GM12878 (cell line): ENCODE results near the gene OGDHL. TPM values are rescaled to one million over a fixed set of nuclear protein-coding genes. Genes with fewer than 3 reads are reported as not detected.

Source experiments
- ATAC-seq: fragments of 200-7000 bp; cut with Tn5 transposase; 3 replicates; pipeline ENCODE4 v1.9.1; 2020; ENCODE audit warnings: mild to moderate bottlenecking, moderate library complexity
- BruUV-seq: library from RNA; stranded (reverse); fragments of 400-500 nt; replicated peaks from 2 replicates; lab custom pipeline; 2021; lab: Mats Ljungman, UMichigan
- CTCF ChIA-PET: fragments of 300-600 bp; sonication (Branson Sonifier 250); formaldehyde crosslinking; extraction: SDS; loops from one replicate; lab custom pipeline; 2021; ENCODE audit warnings: inconsistent platforms; lab: Yijun Ruan, JAX
- POLR2A ChIA-PET: fragments of 350-600 bp; formaldehyde crosslinking; extraction: SDS; loops from one replicate; lab custom pipeline; 2021; ENCODE audit warnings: inconsistent platforms; lab: Charles Lee
- RAD21 ChIA-PET: fragments of 300-600 bp; sonication (Branson Sonifier 250); formaldehyde crosslinking; loops from one replicate; lab custom pipeline; 2023; ENCODE audit warnings: antibody characterized with exemption; ENCODE audit not compliant: unreplicated experiment; lab: Charles Lee
- SMC1A ChIA-PET: fragments of 300-600 bp; sonication (Branson Sonifier 250); formaldehyde crosslinking; loops from one replicate; lab custom pipeline; 2023; ENCODE audit not compliant: unreplicated experiment, uncharacterized antibody; lab: Charles Lee
- DNase-seq: peaks from one replicate; pipeline ENCODE4 v3.0.0-alpha.2; 2011; ENCODE audit warnings: low read depth, low spot score
- FAIRE-seq: peaks from 3 replicates; lab custom pipeline; 2011; peaks lifted over from hg19 to GRCh38; lab: Jason Lieb, UNC
- H2AFZ ChIP-seq: 2 replicates; pipeline ENCODE4 v1.6.0; 2011; ENCODE audit warnings: low read depth, low read length, control low read depth; ENCODE audit not compliant: control insufficient read depth
- H3K27ac ChIP-seq: 2 replicates; pipeline ENCODE4 v1.5.1; 2011; ENCODE audit warnings: control low read depth; ENCODE audit not compliant: control insufficient read depth, insufficient read depth
- H3K27me3 ChIP-seq, 2 experiments: replicated peaks in 1 of 2; 2 replicates each; pipeline versions ENCODE4 v1.6.0 to v1.6.1; 2011; ENCODE audit warnings: low read length in 1 of 2; ENCODE audit not compliant: control insufficient read depth in 2 of 2, insufficient read depth in 2 of 2
- H3K36me3 ChIP-seq, 2 experiments: 2 replicates each; pipeline ENCODE4 v1.5.1; 2011; ENCODE audit warnings: low read length in 1 of 2; ENCODE audit not compliant: control insufficient read depth in 2 of 2, insufficient read depth in 2 of 2
- H3K4me1 ChIP-seq: 2 replicates; pipeline ENCODE4 v1.6.1; 2011; ENCODE audit warnings: mild to moderate bottlenecking, low read length, moderate library complexity, mixed read lengths; ENCODE audit not compliant: control insufficient read depth, insufficient read depth
- H3K4me2 ChIP-seq: 2 replicates; pipeline ENCODE4 v1.6.0; 2011; ENCODE audit warnings: control low read depth; ENCODE audit not compliant: control insufficient read depth, insufficient read depth
- H3K4me3 ChIP-seq: fragments of 200-600 bp; sonication (generic); 2 replicates; pipeline ENCODE4 v1.5.1; 2016
- H3K79me2 ChIP-seq: 2 replicates; pipeline ENCODE4 v1.6.0; 2011; ENCODE audit warnings: low read length; ENCODE audit not compliant: control insufficient read depth, insufficient read depth
- H3K9ac ChIP-seq: 2 replicates; pipeline ENCODE4 v1.8.0; 2011; ENCODE audit warnings: low read length, control low read depth, mixed read lengths; ENCODE audit not compliant: control insufficient read depth, insufficient read depth
- H3K9me3 ChIP-seq: replicated peaks from 3 replicates; pipeline ENCODE4 v1.5.1; 2011; ENCODE audit warnings: mild to moderate bottlenecking, low read length; ENCODE audit not compliant: control insufficient read depth, insufficient read depth
- H4K20me1 ChIP-seq: 2 replicates; pipeline ENCODE4 v1.6.0; 2011; ENCODE audit not compliant: control insufficient read depth, insufficient read depth
- CBX3 ChIP-seq: fragments of 200-600 bp; sonication (generic); IDR thresholded peaks from 2 replicates; pipeline ENCODE4 v1.6.1; 2016; ENCODE audit warnings: low read depth, borderline replicate concordance
- EZH2 ChIP-seq: IDR thresholded peaks from 2 replicates; pipeline ENCODE4 v1.6.1; 2012; ENCODE audit warnings: low read depth, mild to moderate bottlenecking, control low read depth, inconsistent platforms, low read length, borderline replicate concordance; ENCODE audit not compliant: control insufficient read depth
- HDAC6 ChIP-seq: fragments of 200-600 bp; sonication (generic); IDR thresholded peaks from one replicate; pipeline ENCODE4 v1.8.0; 2017; ENCODE audit warnings: antibody characterized with exemption; ENCODE audit not compliant: unreplicated experiment
- JUND ChIP-seq: IDR thresholded peaks from 2 replicates; pipeline ENCODE4 v1.6.1; 2012; ENCODE audit warnings: low read depth, mild to moderate bottlenecking, low read length, improper control_type of control experiment, moderate library complexity
- POLR2AphosphoS2 ChIP-seq: IDR thresholded peaks from 2 replicates; pipeline ENCODE4 v1.6.1; 2011; ENCODE audit warnings: low read depth, mild to moderate bottlenecking, low read length, improper control_type of control experiment, moderate library complexity
- RAD21 ChIP-seq: IDR thresholded peaks from 2 replicates; pipeline ENCODE4 v1.6.1; 2011; ENCODE audit warnings: mild to moderate bottlenecking, low read depth, low read length, moderate library complexity; ENCODE audit not compliant: insufficient read depth
- SMAD1 ChIP-seq: fragments of 450-650 bp; IDR thresholded peaks from 2 replicates; pipeline ENCODE4 v1.6.1; 2018; ENCODE audit warnings: mild to moderate bottlenecking, low read depth; ENCODE audit not compliant: partially characterized antibody
- SMAD5 ChIP-seq: IDR thresholded peaks from 2 replicates; pipeline ENCODE4 v1.6.1; 2016; ENCODE audit warnings: antibody characterized with exemption, low read depth
- SREBF2 ChIP-seq: IDR thresholded peaks from 2 replicates; pipeline ENCODE4 v1.6.1; 2012; ENCODE audit warnings: mild to moderate bottlenecking, low read length
- ZSCAN29 ChIP-seq: fragments of 450-650 bp; IDR thresholded peaks from 2 replicates; pipeline ENCODE4 v1.6.1; 2017; ENCODE audit warnings: mild to moderate bottlenecking, moderate library complexity
- ZZZ3 ChIP-seq: IDR thresholded peaks from 2 replicates; pipeline ENCODE4 v1.6.1; 2011; ENCODE audit warnings: low read depth; ENCODE audit not compliant: control insufficient read depth, insufficient read length
- WGBS: methylation state at CpG from one replicate; pipeline ENCODE4 v1.1.6; 2016; ENCODE audit warnings: low lambda C conversion rate; ENCODE audit not compliant: insufficient replicate concordance, insufficient coverage; ENCODE audit errors: missing lambda C conversion rate; 5-methylcytosine and 5-hydroxymethylcytosine counted together
- in situ Hi-C: fragments of 300-500 bp; cut with MboI; formaldehyde crosslinking; loops from 9 replicates; pipeline ENCODE4 v1.14.3; 2018; ENCODE audit warnings: mixed read lengths
- intact Hi-C: fragments of 100-400 bp; cut with micrococcal nuclease; formaldehyde crosslinking; loops from one replicate; pipeline ENCODE4 v1.14.2; 2022; ENCODE audit not compliant: unreplicated experiment
- polyA plus RNA-seq, 11 experiments: library from polyadenylated mRNA; depleted of rRNA in 4 of 11; unstranded in 6 of 11; stranded (reverse) in 5 of 11; fragments of >200 nt; fragmentation: Nextera tagmentation in 4 of 11; fragmentation: Illumina TruSeq in 1 of 11; extraction: Ambion mirVana in 4 of 11; extraction: Trizol in 1 of 11; gene quantifications; 1 replicate in 1 of 11; 2 replicates in 10 of 11; pipeline versions ENCODE4 v1.2.1 to v1.2.3, GENCODE V29; 2011 to 2016; ENCODE audit warnings: inconsistent platforms in 2 of 11, missing spikeins in 2 of 11, low read depth in 1 of 11
- total RNA-seq, 4 experiments: library from RNA; depleted of rRNA in 3 of 4; stranded (reverse); fragments of >200 nt in 3 of 4; fragmentation: Illumina TruSeq in 1 of 4; extraction: Trizol in 1 of 4; gene quantifications; 2 replicates each; pipeline versions ENCODE4 v1.2.1 to v1.2.3, GENCODE V29; 2013 to 2021
- TF ChIP-seq, protein P1 (sequence below): IDR thresholded peaks from 2 replicates; pipeline ENCODE4 v1.6.1; 2011; ENCODE audit warnings: borderline replicate concordance, low read depth, mild to moderate bottlenecking, moderate library complexity, mixed read lengths, low read length; ENCODE audit not compliant: insufficient read depth; ENCODE audit errors: extremely low read length
- TF ChIP-seq, protein P2 (sequence below): fragments of 450-650 bp; IDR thresholded peaks from 2 replicates; pipeline ENCODE4 v1.6.1; 2017; ENCODE audit warnings: mild to moderate bottlenecking, moderate library complexity
- TF ChIP-seq, protein P3 (sequence below), 3 experiments: IDR thresholded peaks in 2 of 3; conservative IDR thresholded peaks in 1 of 3; 2 replicates each; pipeline ENCODE4 v1.5.1; 2011; ENCODE audit warnings: low read depth in 3 of 3, low read length in 3 of 3, mild to moderate bottlenecking in 3 of 3, control low read depth in 2 of 3, moderate library complexity in 2 of 3, inconsistent platforms in 1 of 3, mixed read lengths in 1 of 3; ENCODE audit not compliant: control insufficient read depth in 2 of 3, insufficient read depth in 1 of 3; ENCODE audit errors: extremely low read depth in 1 of 3
- TF ChIP-seq, protein P4 (sequence below): IDR thresholded peaks from 2 replicates; pipeline ENCODE4 v1.6.1; 2012; ENCODE audit warnings: low read depth, low read length, improper control_type of control experiment

OGDHL gene
- total and polyA plus RNA-seq, 10 of the 15 experiments (the other 5 are each of a cell fraction or from before 2014, with no cell fraction given) = 0.02 to 13.3 (median 0.34) TPM

DNA sequence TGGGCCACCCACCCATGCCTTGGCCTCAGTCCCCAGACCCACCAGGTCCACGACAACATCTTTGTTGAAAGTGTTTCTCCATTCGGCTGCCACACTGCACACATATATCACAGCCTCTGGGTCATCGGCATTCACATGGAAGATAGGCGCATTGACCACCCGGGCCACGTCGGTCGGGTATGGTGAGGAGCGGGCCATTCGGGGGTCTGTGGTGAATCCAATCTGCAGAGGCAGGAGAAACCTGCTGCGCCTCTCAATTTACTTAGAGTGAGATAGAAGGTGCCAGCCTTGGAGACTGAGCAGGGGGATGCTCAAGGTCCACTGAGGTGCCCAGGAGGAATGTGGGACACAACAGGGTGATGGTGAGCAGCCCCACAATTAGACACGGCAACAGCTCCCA is 16.4 kb downstream of the OGDHL start:
- H2AFZ ChIP-seq = no peak overlapping the region
- no TSS peak for BruUV-seq
- no peak overlapping the region for H3K9ac ChIP-seq
- no peaks in the 10 kb centered on the region for H3K27me3 ChIP-seq
- H3K79me2 ChIP-seq = no peaks in the 10 kb centered on the region
- no peak overlapping the region for H3K27ac ChIP-seq
- H4K20me1 ChIP-seq = no peaks in the 10 kb centered on the region
- H3K9me3 ChIP-seq = no peaks in the 10 kb centered on the region
- ChIA-PET POLR2A (no interaction called here), SMC1A (no interaction called here), CTCF (no interaction called here), RAD21 (no interaction called here)
- TF ChIP-seq ZZZ3 (no peak), CBX3 (no peak), SMAD1 (no peak), ZSCAN29 (no peak), HDAC6 (no peak), POLR2AphosphoS2 (no peak), SREBF2 (no peak), SMAD5 (no peak), JUND (no peak), RAD21 (no peak), EZH2 (no peak)
- TF ChIP-seq, protein P1, sequence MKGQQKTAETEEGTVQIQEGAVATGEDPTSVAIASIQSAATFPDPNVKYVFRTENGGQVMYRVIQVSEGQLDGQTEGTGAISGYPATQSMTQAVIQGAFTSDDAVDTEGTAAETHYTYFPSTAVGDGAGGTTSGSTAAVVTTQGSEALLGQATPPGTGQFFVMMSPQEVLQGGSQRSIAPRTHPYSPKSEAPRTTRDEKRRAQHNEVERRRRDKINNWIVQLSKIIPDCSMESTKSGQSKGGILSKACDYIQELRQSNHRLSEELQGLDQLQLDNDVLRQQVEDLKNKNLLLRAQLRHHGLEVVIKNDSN = no peak
- TF ChIP-seq, protein P2, sequence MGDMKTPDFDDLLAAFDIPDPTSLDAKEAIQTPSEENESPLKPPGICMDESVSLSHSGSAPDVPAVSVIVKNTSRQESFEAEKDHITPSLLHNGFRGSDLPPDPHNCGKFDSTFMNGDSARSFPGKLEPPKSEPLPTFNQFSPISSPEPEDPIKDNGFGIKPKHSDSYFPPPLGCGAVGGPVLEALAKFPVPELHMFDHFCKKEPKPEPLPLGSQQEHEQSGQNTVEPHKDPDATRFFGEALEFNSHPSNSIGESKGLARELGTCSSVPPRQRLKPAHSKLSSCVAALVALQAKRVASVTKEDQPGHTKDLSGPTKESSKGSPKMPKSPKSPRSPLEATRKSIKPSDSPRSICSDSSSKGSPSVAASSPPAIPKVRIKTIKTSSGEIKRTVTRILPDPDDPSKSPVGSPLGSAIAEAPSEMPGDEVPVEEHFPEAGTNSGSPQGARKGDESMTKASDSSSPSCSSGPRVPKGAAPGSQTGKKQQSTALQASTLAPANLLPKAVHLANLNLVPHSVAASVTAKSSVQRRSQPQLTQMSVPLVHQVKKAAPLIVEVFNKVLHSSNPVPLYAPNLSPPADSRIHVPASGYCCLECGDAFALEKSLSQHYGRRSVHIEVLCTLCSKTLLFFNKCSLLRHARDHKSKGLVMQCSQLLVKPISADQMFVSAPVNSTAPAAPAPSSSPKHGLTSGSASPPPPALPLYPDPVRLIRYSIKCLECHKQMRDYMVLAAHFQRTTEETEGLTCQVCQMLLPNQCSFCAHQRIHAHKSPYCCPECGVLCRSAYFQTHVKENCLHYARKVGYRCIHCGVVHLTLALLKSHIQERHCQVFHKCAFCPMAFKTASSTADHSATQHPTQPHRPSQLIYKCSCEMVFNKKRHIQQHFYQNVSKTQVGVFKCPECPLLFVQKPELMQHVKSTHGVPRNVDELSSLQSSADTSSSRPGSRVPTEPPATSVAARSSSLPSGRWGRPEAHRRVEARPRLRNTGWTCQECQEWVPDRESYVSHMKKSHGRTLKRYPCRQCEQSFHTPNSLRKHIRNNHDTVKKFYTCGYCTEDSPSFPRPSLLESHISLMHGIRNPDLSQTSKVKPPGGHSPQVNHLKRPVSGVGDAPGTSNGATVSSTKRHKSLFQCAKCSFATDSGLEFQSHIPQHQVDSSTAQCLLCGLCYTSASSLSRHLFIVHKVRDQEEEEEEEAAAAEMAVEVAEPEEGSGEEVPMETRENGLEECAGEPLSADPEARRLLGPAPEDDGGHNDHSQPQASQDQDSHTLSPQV = no peak
- TF ChIP-seq, protein P3, sequence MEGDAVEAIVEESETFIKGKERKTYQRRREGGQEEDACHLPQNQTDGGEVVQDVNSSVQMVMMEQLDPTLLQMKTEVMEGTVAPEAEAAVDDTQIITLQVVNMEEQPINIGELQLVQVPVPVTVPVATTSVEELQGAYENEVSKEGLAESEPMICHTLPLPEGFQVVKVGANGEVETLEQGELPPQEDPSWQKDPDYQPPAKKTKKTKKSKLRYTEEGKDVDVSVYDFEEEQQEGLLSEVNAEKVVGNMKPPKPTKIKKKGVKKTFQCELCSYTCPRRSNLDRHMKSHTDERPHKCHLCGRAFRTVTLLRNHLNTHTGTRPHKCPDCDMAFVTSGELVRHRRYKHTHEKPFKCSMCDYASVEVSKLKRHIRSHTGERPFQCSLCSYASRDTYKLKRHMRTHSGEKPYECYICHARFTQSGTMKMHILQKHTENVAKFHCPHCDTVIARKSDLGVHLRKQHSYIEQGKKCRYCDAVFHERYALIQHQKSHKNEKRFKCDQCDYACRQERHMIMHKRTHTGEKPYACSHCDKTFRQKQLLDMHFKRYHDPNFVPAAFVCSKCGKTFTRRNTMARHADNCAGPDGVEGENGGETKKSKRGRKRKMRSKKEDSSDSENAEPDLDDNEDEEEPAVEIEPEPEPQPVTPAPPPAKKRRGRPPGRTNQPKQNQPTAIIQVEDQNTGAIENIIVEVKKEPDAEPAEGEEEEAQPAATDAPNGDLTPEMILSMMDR (IDR thresholded peaks at IDR 0.05 in 2 of 3, conservative IDR thresholded peaks at IDR 0.05 in 1 of 3; ENCODE audit: control insufficient read depth in 2 of 3, extremely low read depth in 1 of 3, insufficient read depth in 1 of 3, low read depth in 3 of 3, low read length in 3 of 3) = no peak
- TF ChIP-seq, protein P4, sequence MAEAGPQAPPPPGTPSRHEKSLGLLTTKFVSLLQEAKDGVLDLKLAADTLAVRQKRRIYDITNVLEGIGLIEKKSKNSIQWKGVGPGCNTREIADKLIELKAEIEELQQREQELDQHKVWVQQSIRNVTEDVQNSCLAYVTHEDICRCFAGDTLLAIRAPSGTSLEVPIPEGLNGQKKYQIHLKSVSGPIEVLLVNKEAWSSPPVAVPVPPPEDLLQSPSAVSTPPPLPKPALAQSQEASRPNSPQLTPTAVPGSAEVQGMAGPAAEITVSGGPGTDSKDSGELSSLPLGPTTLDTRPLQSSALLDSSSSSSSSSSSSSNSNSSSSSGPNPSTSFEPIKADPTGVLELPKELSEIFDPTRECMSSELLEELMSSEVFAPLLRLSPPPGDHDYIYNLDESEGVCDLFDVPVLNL = no peak
- intact Hi-C loops (no loop called here), in situ Hi-C loops (no loop called here)
- no peak for ATAC-seq
- DNase-seq = no peak
- no peak overlapping the region for H3K4me2 ChIP-seq
- no peaks in the 10 kb centered on the region for H3K4me1 ChIP-seq
- H3K4me3 ChIP-seq = no peak overlapping the region
- WGBS = 59% methylated on average over 12 of the region's 12 CpGs
- no peak for FAIRE-seq
- no peaks in the 10 kb centered on the region for H3K36me3 ChIP-seq
